GM12865 (cell line): ENCODE results near the gene PTPN5.

ENCODE experiments used
- DNase-seq: peaks from one replicate; pipeline ENCODE4 v3.0.0; 2010; ENCODE audit warnings: low read depth
- H3K4me3 ChIP-seq: 2 replicates; pipeline ENCODE4 v1.5.1; 2011; ENCODE audit warnings: mild to moderate bottlenecking, low read depth, low read length, control low read depth
- TF ChIP-seq, protein P1 (sequence below): IDR thresholded peaks from 2 replicates; pipeline ENCODE4 v1.5.1; 2011; ENCODE audit warnings: low read length, control low read depth, low read depth, inconsistent platforms; ENCODE audit not compliant: insufficient read depth; ENCODE audit errors: missing control alignments

Gene PTPN5

DNA sequence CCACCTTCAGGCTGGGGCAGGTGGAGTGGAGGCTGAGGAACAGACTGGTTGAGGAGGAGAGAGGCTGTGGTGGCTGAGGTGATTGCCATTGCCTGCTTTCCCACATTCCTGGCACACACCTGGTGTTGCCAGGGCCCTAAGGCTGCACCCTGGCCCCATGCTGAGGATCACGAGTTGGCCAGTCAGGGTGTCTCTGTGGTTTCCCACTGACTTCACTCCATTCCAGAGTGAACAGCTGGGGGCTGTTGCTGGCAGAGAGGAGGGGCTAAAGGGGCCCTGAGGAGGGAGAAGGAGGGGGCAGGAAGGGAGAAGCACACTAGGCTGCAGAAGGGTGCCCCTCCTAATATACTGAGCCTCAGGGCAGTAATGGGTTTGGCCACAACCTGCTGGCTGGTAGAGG lies 91.2 kb downstream of the PTPN5 start:
- H3K4me3 ChIP-seq, result no peak overlapping the region
- TF ChIP-seq, protein P1, sequence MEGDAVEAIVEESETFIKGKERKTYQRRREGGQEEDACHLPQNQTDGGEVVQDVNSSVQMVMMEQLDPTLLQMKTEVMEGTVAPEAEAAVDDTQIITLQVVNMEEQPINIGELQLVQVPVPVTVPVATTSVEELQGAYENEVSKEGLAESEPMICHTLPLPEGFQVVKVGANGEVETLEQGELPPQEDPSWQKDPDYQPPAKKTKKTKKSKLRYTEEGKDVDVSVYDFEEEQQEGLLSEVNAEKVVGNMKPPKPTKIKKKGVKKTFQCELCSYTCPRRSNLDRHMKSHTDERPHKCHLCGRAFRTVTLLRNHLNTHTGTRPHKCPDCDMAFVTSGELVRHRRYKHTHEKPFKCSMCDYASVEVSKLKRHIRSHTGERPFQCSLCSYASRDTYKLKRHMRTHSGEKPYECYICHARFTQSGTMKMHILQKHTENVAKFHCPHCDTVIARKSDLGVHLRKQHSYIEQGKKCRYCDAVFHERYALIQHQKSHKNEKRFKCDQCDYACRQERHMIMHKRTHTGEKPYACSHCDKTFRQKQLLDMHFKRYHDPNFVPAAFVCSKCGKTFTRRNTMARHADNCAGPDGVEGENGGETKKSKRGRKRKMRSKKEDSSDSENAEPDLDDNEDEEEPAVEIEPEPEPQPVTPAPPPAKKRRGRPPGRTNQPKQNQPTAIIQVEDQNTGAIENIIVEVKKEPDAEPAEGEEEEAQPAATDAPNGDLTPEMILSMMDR, result no peak
- no peak for DNase-seq

DNA sequence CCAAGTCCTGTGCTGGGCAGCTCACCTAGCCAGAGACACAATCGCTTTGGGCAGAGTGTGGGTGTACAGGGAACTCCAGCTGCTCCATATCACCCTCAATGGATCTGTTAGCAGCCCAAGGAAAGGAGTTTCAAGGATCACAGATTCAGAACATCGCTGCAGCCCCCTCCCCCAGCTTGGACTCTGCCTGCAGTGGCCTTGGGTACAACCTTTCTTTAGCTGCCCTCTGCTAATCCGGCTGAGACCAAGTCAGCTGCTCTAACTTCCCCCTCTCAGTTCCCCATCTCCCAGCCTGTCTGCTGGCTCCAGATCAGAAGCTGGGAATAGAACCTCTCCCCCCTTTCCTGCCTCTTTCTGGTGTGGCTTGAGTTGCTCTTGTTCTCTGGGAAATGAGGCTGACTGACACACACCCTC lies 91.7 kb downstream of the PTPN5 start:
- TF ChIP-seq, protein P1, result no peak
- H3K4me3 ChIP-seq, result no peak overlapping the region
- DNase-seq, result no peak

DNA sequence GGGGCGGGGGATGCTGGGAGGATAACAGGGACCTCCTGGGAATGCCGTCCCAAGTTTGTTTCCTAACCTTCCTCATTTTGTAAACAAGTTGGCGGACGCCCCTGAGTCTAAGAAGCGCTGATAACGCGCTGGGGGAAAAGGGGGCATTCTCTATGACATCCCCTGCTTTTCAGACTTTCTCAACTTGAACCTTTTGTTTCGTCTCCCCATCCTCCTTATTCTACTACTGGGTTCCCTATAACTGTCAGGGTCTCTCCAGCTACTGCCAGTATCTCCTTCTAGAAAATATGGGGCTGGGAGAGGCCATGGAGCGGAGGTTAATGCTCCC lies 92.4 kb downstream of the PTPN5 start:
- peak overlapping the region; percentile 53 for H3K4me3 ChIP-seq
- TF ChIP-seq, protein P1, result no peak
- no peak for DNase-seq

DNA sequence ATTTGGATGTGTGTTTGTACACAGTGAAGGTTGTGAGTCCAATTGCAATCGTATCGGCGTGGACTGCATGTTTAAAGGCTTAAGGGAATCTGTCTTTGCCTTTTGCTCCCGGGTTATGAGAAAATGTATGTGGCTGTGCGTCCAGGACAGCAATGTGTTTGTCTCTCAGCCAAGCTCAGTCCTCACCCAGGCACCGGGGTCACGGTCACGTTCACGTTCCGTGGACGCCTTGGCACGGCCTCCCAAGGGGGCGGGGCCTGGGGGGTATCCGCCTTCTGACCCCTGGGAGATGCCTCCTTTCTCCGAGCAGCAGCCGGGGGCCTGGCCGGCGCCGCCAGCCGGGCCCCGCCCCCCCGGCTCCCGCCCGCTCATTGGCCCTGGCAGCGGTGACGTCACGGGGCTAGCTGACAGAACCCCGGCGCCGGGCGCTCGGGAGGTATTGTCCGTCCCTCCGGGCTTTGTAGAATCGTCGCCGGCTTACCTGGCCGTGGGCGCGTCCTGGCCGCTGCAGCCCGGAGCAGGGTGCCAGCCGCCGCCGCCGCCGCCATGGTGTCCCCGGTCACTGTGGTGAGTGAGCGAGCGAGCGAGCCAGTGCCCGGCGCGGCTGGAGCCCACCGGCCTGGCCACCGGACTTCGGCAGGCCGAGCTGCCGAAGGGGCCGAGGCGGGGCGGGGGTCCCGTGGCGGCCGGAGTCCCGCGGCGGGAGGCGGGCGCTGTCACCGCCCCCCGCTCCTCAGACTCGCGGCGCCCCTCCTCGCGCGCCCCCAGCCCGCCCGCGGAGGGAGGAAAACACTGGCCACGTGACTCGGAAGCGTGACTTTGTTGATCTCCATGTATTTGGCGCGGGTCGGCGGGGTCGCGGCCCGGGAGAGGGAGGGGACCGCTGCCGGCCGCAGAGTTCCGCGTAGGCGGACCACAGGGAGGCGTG lies 93.0 kb downstream of the PTPN5 start, which contains the start of gene TMEM86A:
Gene TMEM86A (plus strand): TSS at position 439 of the 928 bp plus-strand sequence. CDS start 108 bp downstream, at position 547.
- H3K4me3 ChIP-seq, result peak within 1 kb of the TSS; percentile 53
- DNase-seq, result peak; percentile 80
- TF ChIP-seq, protein P1, result no peak

DNA sequence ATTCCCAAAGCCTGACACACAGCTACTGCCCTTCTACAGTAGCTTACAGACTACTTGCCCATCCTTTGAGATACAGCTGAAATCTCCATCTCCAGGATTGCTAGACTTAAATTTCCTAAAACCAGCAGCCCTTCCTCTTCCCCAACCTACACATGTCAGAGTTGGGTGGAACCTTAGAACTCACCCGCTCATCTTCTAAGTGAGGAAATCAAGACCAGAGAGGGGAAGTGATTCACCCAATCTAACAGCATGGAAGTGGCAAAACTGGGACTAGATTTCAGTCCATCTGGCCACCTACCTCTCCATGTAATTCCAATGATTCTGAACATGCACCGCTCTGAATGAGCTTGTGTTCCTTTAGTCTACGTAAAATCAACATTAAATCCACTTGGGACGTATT lies 94.0 kb downstream of the PTPN5 start:
- TF ChIP-seq, protein P1, result no peak
- no peak overlapping the region for H3K4me3 ChIP-seq
- no peak for DNase-seq

DNA sequence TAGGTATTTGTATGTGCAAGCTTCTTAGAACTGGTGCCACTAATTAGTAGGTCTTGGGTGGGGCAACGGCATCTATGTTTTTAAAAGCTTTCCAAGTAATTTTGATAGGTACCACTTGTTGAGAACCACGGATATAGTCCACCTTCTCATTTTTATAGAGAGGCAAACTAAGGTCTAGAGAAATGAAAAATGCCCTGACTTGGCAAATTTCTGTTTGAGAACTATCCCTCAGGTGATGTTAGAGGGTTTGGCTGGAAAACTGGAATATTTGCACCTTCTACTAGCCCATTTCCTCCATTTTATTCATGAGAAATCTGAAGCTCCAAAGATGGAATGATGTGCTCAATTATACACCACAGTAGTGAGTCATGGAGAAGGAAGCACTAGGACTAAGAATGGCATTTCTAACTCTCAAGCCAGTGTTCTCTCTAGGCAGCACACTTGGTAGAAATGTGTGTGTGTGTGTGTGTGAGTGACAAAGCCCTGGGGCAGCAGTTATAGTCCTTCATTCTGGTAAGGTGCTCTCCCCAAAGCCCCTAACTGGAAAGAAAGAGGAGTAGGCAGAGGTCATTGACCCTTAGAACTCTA lies 94.9 kb downstream of the PTPN5 start:
- DNase-seq, result no peak
- no peak overlapping the region for H3K4me3 ChIP-seq
- TF ChIP-seq, protein P1, result no peak
